Ishikawa (cell line): ENCODE measurements around the gene TP53TG5.
A peak's percentile ranks its signal among the peaks of the same experiment; 100 is the strongest.

ENCODE experiments used
- CEBPB ChIP-seq: IDR thresholded peaks from 2 replicates; pipeline ENCODE4 v1.6.1; 2012
- CREB1 ChIP-seq: IDR thresholded peaks from 2 replicates; pipeline ENCODE4 v1.6.1; 2012; ENCODE audit warnings: low read depth
- EGR1 ChIP-seq: IDR thresholded peaks from 2 replicates; pipeline ENCODE4 v1.6.1; 2012
- EP300 ChIP-seq: IDR thresholded peaks from 2 replicates; pipeline ENCODE4 v1.6.1; 2012; ENCODE audit warnings: borderline replicate concordance
- FOXM1 ChIP-seq: IDR thresholded peaks from 2 replicates; pipeline ENCODE4 v1.6.1; 2012; ENCODE audit warnings: low read depth, borderline replicate concordance
- NFIC ChIP-seq: IDR thresholded peaks from 2 replicates; pipeline ENCODE4 v1.6.1; 2012
- RAD21 ChIP-seq: IDR thresholded peaks from 2 replicates; pipeline ENCODE4 v1.6.1; 2012; ENCODE audit warnings: low read depth
- TAF1 ChIP-seq: IDR thresholded peaks from 2 replicates; pipeline ENCODE4 v1.6.1; 2012; ENCODE audit warnings: low read depth, mild to moderate bottlenecking
- TCF12 ChIP-seq: IDR thresholded peaks from 2 replicates; pipeline ENCODE4 v1.6.1; 2012; ENCODE audit warnings: low read depth
- YY1 ChIP-seq: IDR thresholded peaks from 2 replicates; pipeline ENCODE4 v1.6.1; 2012; ENCODE audit warnings: low read depth
- ZBTB7A ChIP-seq: IDR thresholded peaks from 2 replicates; pipeline ENCODE4 v1.6.1; 2012; ENCODE audit warnings: low read depth
- TF ChIP-seq, protein P1 (sequence below): IDR thresholded peaks from 2 replicates; pipeline ENCODE4 v1.6.1; 2012
- TF ChIP-seq, protein P2 (sequence below): IDR thresholded peaks from 2 replicates; pipeline ENCODE4 v1.6.1; 2012; ENCODE audit warnings: low read depth, mild to moderate bottlenecking
- TF ChIP-seq, protein P3 (sequence below): IDR thresholded peaks from 2 replicates; pipeline ENCODE4 v1.6.1; 2012

TP53TG5 gene

DNA sequence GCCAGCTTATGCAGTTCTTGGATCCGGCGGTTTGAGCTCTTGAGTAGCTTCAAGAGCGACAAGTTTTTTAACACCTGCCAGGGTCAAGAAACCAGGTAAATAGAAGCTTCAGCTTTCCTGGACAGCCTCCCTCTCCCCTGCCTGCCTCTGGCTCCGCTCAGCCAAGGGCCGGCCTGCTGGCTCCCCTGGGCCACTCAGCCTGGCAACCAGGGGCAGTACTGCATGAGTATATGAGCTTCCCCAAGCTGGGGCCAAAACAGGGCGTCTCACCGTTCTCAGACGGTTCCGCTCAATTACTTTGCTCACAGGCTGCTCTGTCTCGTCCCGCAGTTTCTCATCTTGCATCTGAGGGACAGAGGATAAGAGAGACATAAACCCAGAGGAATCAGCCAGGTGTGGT is 856 bp downstream of the TP53TG5 start:
- no peak for TF ChIP-seq EP300
- no peak for TF ChIP-seq CEBPB
- TF ChIP-seq, protein P1, sequence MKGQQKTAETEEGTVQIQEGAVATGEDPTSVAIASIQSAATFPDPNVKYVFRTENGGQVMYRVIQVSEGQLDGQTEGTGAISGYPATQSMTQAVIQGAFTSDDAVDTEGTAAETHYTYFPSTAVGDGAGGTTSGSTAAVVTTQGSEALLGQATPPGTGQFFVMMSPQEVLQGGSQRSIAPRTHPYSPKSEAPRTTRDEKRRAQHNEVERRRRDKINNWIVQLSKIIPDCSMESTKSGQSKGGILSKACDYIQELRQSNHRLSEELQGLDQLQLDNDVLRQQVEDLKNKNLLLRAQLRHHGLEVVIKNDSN, result no peak
- TF ChIP-seq, protein P2, sequence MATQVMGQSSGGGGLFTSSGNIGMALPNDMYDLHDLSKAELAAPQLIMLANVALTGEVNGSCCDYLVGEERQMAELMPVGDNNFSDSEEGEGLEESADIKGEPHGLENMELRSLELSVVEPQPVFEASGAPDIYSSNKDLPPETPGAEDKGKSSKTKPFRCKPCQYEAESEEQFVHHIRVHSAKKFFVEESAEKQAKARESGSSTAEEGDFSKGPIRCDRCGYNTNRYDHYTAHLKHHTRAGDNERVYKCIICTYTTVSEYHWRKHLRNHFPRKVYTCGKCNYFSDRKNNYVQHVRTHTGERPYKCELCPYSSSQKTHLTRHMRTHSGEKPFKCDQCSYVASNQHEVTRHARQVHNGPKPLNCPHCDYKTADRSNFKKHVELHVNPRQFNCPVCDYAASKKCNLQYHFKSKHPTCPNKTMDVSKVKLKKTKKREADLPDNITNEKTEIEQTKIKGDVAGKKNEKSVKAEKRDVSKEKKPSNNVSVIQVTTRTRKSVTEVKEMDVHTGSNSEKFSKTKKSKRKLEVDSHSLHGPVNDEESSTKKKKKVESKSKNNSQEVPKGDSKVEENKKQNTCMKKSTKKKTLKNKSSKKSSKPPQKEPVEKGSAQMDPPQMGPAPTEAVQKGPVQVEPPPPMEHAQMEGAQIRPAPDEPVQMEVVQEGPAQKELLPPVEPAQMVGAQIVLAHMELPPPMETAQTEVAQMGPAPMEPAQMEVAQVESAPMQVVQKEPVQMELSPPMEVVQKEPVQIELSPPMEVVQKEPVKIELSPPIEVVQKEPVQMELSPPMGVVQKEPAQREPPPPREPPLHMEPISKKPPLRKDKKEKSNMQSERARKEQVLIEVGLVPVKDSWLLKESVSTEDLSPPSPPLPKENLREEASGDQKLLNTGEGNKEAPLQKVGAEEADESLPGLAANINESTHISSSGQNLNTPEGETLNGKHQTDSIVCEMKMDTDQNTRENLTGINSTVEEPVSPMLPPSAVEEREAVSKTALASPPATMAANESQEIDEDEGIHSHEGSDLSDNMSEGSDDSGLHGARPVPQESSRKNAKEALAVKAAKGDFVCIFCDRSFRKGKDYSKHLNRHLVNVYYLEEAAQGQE, result no peak
- TF ChIP-seq RAD21, result no peak
- no peak for TF ChIP-seq ZBTB7A
- TF ChIP-seq TCF12, result no peak
- no peak for TF ChIP-seq CREB1
- no peak for TF ChIP-seq FOXM1
- no peak for TF ChIP-seq TAF1
- TF ChIP-seq EGR1, result no peak

DNA sequence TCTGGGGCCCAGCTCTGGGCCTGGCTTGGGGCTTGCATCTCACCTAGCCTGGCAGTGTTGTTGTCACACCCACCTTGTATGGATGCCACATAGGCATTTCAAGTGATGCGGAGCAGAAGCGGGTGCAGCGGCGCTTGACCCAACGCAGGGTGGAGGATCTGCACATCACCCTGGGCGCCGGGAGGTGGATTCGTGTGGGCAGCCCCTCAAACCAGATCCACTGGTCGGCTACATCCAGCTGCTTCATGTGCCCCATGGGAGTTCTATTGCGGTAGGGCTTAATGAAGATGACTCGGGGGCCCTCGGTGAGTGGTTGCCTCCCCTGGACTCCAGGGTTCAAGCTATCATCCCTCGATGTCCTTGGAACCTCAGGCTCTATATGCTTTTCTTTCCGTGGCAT is 3.2 kb downstream of the TP53TG5 start:
- TF ChIP-seq CEBPB (no peak), FOXM1 (no peak), YY1 (no peak), TAF1 (no peak), EGR1 (no peak)
- TF ChIP-seq, protein P1, result no peak
- TF ChIP-seq, protein P2, result no peak

DNA sequence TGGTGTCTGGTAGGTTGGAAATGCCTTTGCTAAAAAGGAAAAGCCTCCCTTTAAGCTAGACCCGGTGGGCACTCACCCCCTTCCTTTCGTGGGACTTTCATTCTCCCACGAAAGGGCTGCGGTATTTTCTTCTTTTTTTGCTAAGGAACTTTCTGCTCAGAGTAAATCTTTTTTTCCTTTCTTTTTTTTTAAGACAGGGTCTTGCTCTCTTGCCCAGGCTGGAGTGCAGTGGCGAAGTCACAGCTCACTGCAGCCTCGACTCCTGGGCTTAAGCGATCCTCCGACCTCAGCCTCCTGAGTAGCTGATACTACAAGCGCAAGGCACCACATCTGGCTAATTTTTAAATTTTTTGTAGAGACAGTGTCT is 4.0 kb downstream of the TP53TG5 start:
- TF ChIP-seq CREB1, result no peak
- no peak for TF ChIP-seq YY1

DNA sequence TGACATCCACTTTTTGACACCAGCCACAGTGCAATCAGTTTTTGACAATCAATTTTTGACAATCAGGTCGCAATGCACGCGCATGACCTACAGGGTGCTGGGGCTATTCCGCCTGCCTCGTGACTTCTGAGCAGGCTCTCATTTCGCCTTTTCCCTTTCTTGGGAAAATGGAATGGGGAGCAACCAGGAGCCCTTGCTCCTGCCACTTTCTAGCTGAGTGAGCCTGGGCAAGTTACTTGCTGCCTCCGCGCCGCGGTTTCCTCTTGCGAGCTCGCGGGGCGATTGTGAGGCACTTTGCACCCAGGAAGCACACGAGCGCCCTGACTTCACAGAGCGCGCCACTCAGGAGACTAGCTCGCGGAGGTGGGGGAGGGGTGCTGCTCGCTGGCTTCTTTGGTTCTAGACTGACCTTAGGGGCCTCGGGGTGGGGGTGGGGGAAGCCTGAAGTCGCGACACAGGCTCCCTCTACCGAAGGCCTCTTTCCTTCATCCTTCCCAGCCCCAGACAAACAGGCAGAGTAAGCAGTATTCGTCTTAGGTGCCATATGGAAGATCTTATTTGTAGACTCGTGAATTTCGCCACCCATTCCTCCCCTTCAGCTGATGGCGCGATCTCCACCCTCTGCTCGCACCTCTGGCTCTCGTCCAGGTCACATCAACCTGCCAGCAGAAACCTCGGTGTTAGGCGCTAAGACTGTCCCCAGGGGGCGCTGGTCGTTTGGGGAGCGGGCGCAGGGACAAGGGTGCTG is 4.6 kb downstream of the TP53TG5 start:
- TF ChIP-seq, protein P3, sequence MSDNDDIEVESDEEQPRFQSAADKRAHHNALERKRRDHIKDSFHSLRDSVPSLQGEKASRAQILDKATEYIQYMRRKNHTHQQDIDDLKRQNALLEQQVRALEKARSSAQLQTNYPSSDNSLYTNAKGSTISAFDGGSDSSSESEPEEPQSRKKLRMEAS, result no peak
- peak; percentile 71 for TF ChIP-seq NFIC
- no peak for TF ChIP-seq CREB1
- TF ChIP-seq RAD21, result peak; percentile 83

DNA sequence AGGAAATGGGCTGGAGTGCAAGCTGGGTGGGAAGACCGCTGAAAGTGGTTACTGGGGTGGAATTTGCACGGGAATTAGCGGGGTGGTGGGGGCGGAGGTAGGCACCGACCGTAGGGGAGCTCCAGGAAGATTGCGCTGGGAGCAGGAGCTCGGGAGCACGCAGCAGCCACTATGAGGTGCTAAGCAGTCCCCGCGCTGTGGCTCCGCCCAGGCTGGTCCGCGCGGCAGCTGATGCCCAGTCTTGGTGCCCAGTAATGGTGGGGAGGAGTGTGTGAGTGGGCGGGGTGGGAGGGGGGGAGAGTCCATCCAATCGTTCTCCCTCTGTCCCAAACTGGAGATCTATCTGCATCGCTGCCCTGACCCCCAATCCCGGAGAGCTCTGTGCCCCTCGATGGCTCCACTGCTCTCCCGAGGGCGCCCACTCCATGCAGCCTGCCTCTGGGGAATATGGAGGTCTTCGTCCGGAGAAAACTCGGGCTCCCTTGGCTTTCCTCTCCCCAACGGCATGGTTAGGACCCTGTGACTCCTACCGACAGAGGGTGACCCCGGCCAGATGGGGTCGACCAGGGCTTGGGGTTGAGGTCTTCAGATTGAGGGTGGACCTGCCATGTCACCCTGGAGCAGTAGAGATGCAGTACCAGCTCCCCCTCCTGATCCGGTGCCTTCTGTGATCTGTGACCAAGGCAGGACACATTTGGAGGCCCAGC is 5.3 kb downstream of the TP53TG5 start:
- no peak for TF ChIP-seq TAF1
- TF ChIP-seq EP300, result no peak
- TF ChIP-seq YY1, result no peak

DNA sequence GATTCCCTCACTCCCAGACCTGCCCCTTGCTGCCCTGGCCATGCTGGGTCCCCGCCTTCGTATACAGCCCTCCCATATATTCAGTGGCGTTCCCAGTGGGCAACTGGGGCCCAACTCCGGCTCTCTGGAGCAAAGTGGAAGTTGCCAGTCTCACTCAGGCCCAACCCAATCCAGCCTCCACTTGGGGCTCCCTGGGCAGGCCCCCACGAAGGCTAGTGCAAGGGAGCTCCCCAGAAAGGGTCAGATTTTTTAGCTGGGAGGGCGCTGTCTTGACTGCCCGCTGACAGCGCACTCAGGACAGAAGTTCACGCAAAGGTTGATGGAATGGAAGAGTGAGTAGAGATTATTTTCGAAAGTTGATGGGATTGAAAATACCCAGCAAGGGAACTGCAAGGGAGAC is 5.9 kb downstream of the TP53TG5 start:
- TF ChIP-seq, protein P2, result no peak
- TF ChIP-seq NFIC (no peak), CEBPB (no peak), RAD21 (no peak), YY1 (no peak)
